Thyroid gland (tissue), 4 donors: ENCODE data around the gene TGM5.

Experiments
- CTCF ChIP-seq, 6 experiments: fragments of 200-600 bp in 3 of 6; fragments of 450-650 bp in 3 of 6; sonication (generic) in 3 of 6; IDR thresholded peaks; one replicate each; pipeline ENCODE4 v1.5.1; 2016 to 2019; ENCODE audit warnings: antibody characterized with exemption in 6 of 6, mild to moderate bottlenecking in 2 of 6, inconsistent platforms in 1 of 6, moderate library complexity in 1 of 6
- POLR2A ChIP-seq, 2 donors: fragments of 450-650 bp; IDR thresholded peaks; one replicate each; pipeline ENCODE4 v1.6.1; 2017; ENCODE audit warnings: antibody characterized with exemption in 2 of 2, mild to moderate bottlenecking in 2 of 2, moderate library complexity in 1 of 2

- TF ChIP-seq CTCF (IDR thresholded peaks at IDR 0.05) (no peak), POLR2A (IDR thresholded peaks at IDR 0.05) (no peak)
Observed at GRCh38 chr15:43214169-43214568, 52.6 kb downstream of the TGM5 start.
